A549 (cell line): Measurements from ENCODE around the gene DHX34. TPM values are rescaled to one million over a fixed set of nuclear protein-coding genes. Genes with fewer than 3 reads are reported as not detected.

Experiments used
- ATAC-seq, 2 experiments: fragments of 200-7000 bp in 1 of 2; fragments of >200 bp in 1 of 2; cut with Nextera tagmentation in 1 of 2; cut with Tn5 transposase in 1 of 2; 3 replicates each; pipeline versions ENCODE4 v1.8.0 to v1.9.1; 2018 to 2020; ENCODE audit warnings: mild to moderate bottlenecking in 1 of 2, moderate library complexity in 1 of 2
- CTCF ChIA-PET: fragments of 300-600 bp; sonication (Branson Sonifier 250); formaldehyde crosslinking; extraction: SDS; loops from one replicate; lab custom pipeline; 2021; ENCODE audit warnings: antibody characterized with exemption, inconsistent platforms; lab: Yijun Ruan, JAX
- POLR2A ChIA-PET: fragments of 350-600 bp; formaldehyde crosslinking; extraction: SDS; loops from one replicate; lab custom pipeline; 2021; ENCODE audit warnings: antibody characterized with exemption, inconsistent platforms; lab: Yijun Ruan, JAX
- DNase-seq, 2 experiments: peaks; one replicate each; pipeline versions ENCODE4 v3.0.0 to v3.0.0-alpha.2; 2011 to 2016; ENCODE audit warnings: low read depth in 1 of 2, low spot score in 1 of 2
- FAIRE-seq: peaks from 2 replicates; lab custom pipeline; 2011; peaks lifted over from hg19 to GRCh38; lab: Jason Lieb, UNC
- H3K27ac ChIP-seq, 2 experiments: fragments of >200 bp; sonication (Bioruptor Twin); formaldehyde crosslinking; 3 replicates each; pipeline ENCODE4 v1.5.1; 2016 to 2017
- H3K4me1 ChIP-seq: fragments of >200 bp; sonication (Bioruptor Twin); formaldehyde crosslinking; 3 replicates; pipeline ENCODE4 v1.6.1; 2016
- H3K4me2 ChIP-seq: fragments of >200 bp; sonication (Bioruptor Twin); formaldehyde crosslinking; 3 replicates; pipeline ENCODE4 v1.6.1; 2016
- H3K4me3 ChIP-seq: fragments of >200 bp; sonication (Bioruptor Twin); formaldehyde crosslinking; 3 replicates; pipeline ENCODE4 v1.5.1; 2016
- H3K9me3 ChIP-seq: fragments of >200 bp; sonication (Bioruptor Twin); formaldehyde crosslinking; 3 replicates; pipeline ENCODE4 v1.6.1; 2016
- CBX8 ChIP-seq: fragments of 200-600 bp; sonication (generic); IDR thresholded peaks from 2 replicates; pipeline ENCODE4 v1.6.1; 2016
- MAFK ChIP-seq: fragments of 450-650 bp; IDR thresholded peaks from 2 replicates; pipeline ENCODE4 v1.6.1; 2014; ENCODE audit not compliant: partially characterized antibody
- MYC ChIP-seq: IDR thresholded peaks from 2 replicates; pipeline ENCODE4 v1.6.1; 2012; ENCODE audit warnings: mild to moderate bottlenecking, inconsistent platforms, low read length, improper control_type of control experiment, borderline replicate concordance
- NFE2L2 ChIP-seq: fragments of 150-350 bp; conservative IDR thresholded peaks from 2 replicates; pipeline ENCODE4 v1.6.1; 2014; ENCODE audit warnings: low read length
- RARB ChIP-seq: fragments of 250-450 bp; sonication (Bioruptor Pico); IDR thresholded peaks from 2 replicates; pipeline ENCODE4 v1.8.0; 2021; ENCODE audit warnings: mild to moderate bottlenecking, moderate library complexity
- REST ChIP-seq: fragments of 200-600 bp; sonication (generic); IDR thresholded peaks from 2 replicates; pipeline ENCODE4 v1.6.1; 2016; ENCODE audit warnings: antibody characterized with exemption, mild to moderate bottlenecking, moderate library complexity
- RNF2 ChIP-seq: fragments of 200-600 bp; sonication (generic); IDR thresholded peaks from 2 replicates; pipeline ENCODE4 v1.6.1; 2016; ENCODE audit warnings: low read depth, mild to moderate bottlenecking, antibody characterized with exemption, moderate library complexity, borderline replicate concordance
- TP53 ChIP-seq: fragments of 250-450 bp; sonication (Bioruptor Pico); IDR thresholded peaks from 2 replicates; pipeline ENCODE4 v1.5.0; 2021; ENCODE audit warnings: mild to moderate bottlenecking, moderate library complexity
- ZFP36 ChIP-seq: fragments of 450-650 bp; IDR thresholded peaks from 2 replicates; pipeline ENCODE4 v1.6.1; 2014; ENCODE audit warnings: borderline replicate concordance; ENCODE audit not compliant: partially characterized antibody
- ZNF302 ChIP-seq: fragments of 250-450 bp; sonication (Bioruptor Pico); IDR thresholded peaks from 2 replicates; pipeline ENCODE4 v1.9.0; 2021; ENCODE audit warnings: inconsistent platforms, mild to moderate bottlenecking, moderate library complexity
- WGBS: methylation state at CpG from one replicate; pipeline ENCODE4 v1.1.6; 2017; ENCODE audit errors: missing lambda C conversion rate; 5-methylcytosine and 5-hydroxymethylcytosine counted together
- polyA plus RNA-seq, 4 experiments: library from polyadenylated mRNA; depleted of rRNA in 3 of 4; stranded (reverse); fragments of >200 nt; fragmentation: RNase III in 1 of 4; extraction: RNeasy Plus Mini Kit Qiagen cat#74134 plus additional on column Dnase treatment in 1 of 4; gene quantifications; 2 replicates in 3 of 4; 3 replicates in 1 of 4; pipeline ENCODE4 v1.2.3, GENCODE V29; 2011 to 2017
- TF ChIP-seq, protein P1 (sequence below): IDR thresholded peaks from 2 replicates; pipeline ENCODE4 v1.6.1; 2012
- TF ChIP-seq, protein P2 (sequence below): IDR thresholded peaks from 2 replicates; pipeline ENCODE4 v1.6.1; 2012
- TF ChIP-seq, protein P3 (sequence below): fragments of >200 bp; sonication (Bioruptor Twin); formaldehyde crosslinking; IDR thresholded peaks from 2 replicates; pipeline ENCODE4 v1.6.1; 2016

Gene DHX34
- polyA plus RNA-seq, 2 of the 4 experiments (the other 2 are of a cell fraction): 12.4 to 24.5 TPM

- WGBS: 81% methylated on average over 46 of the region's 47 CpGs
- DNase-seq (no peak), ATAC-seq (peak; percentile 31 to 50; a peak in 5 of 6 replicates)
Measured at GRCh38 chr19:47406711-47407416, 57.7 kb downstream of the DHX34 start.

DNA sequence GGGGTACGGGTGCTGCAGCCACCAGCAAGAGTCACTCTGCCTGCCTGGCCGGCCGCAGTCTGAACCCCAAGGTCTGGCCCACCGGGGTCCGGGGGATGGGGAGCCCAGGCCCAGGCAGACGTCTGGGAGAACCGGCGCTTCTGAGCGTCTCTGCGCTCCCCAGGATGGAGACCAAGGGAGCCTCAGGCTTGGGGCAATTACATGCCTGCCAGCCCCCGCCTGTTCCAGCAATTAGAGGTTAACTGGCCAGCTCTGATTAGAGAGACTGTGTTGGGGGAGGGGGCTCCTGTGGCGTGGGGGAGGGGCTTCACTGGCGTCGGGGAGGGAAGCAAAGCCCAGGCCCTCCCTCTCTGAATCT, 58.3 kb downstream of the DHX34 start:
- DNase-seq: no peak
- H3K4me1 ChIP-seq: no peaks in the 10 kb centered on the region
- no peak; a peak in 1 of 6 replicates for ATAC-seq
- TF ChIP-seq RARB (CRISPR knock-in tag): no peak
- TF ChIP-seq ZNF302: no peak
- no peak for TF ChIP-seq CBX8
- no peak for TF ChIP-seq RNF2
- TF ChIP-seq NFE2L2: no peak
- no peaks in the 10 kb centered on the region for H3K9me3 ChIP-seq
- ChIA-PET CTCF (no interaction called here), POLR2A (no interaction called here)
- no peak overlapping the region for H3K4me2 ChIP-seq
- 71% methylated on average over 14 of the region's 14 CpGs for WGBS
- H3K4me3 ChIP-seq: no peak overlapping the region
- H3K27ac ChIP-seq: no peak overlapping the region
- FAIRE-seq: no peak

More at GRCh38 chr19:47406711-47407416, 57.7 kb downstream of the DHX34 start:
- ChIA-PET CTCF (no interaction called here), POLR2A (no interaction called here)
- Histone ChIP-seq H3K4me3 (no peak overlapping the region), H3K4me2 (no peak overlapping the region), H3K9me3 (no peaks in the 10 kb centered on the region), H3K4me1 (no peaks in the 10 kb centered on the region), H3K27ac (no peak overlapping the region)
- FAIRE-seq: no peak
- TF ChIP-seq MYC (no peak), REST (peak; percentile 83), MAFK (no peak), RNF2 (no peak)
- TF ChIP-seq, protein P1, sequence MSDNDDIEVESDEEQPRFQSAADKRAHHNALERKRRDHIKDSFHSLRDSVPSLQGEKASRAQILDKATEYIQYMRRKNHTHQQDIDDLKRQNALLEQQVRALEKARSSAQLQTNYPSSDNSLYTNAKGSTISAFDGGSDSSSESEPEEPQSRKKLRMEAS: no peak
- TF ChIP-seq, protein P2, sequence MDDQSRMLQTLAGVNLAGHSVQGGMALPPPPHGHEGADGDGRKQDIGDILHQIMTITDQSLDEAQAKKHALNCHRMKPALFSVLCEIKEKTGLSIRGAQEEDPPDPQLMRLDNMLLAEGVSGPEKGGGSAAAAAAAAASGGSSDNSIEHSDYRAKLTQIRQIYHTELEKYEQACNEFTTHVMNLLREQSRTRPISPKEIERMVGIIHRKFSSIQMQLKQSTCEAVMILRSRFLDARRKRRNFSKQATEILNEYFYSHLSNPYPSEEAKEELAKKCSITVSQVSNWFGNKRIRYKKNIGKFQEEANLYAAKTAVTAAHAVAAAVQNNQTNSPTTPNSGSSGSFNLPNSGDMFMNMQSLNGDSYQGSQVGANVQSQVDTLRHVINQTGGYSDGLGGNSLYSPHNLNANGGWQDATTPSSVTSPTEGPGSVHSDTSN: no peak
- TF ChIP-seq, protein P3, sequence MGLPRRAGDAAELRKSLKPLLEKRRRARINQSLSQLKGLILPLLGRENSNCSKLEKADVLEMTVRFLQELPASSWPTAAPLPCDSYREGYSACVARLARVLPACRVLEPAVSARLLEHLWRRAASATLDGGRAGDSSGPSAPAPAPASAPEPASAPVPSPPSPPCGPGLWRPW: no peak

- Histone ChIP-seq H3K4me2 (no peak overlapping the region), H3K27ac (no peak overlapping the region), H3K4me1 (no peaks in the 10 kb centered on the region), H3K9me3 (no peaks in the 10 kb centered on the region), H3K4me3 (no peak overlapping the region)
- no peak for DNase-seq
- ChIA-PET CTCF (no interaction called here), POLR2A (no interaction called here)
- no peak for ATAC-seq
- no peak for TF ChIP-seq TP53 (CRISPR knock-in tag)
- TF ChIP-seq ZFP36: peak; percentile 70
- WGBS: 83% methylated on average over 14 of the region's 14 CpGs
- FAIRE-seq: no peak
Measured at GRCh38 chr19:47408156-47408938, 59.2 kb downstream of the DHX34 start.
